K562 (cell line): ENCODE results near the gene LRRC41. TPM values are rescaled to one million over a fixed set of nuclear protein-coding genes. Genes with fewer than 3 reads are reported as not detected.

ENCODE experiments used
- DIDO1 ChIP-seq: fragments of 450-650 bp; IDR thresholded peaks from 2 replicates; pipeline ENCODE4 v1.6.1; 2016; ENCODE audit warnings: low read depth, missing biosample characterization, missing genetic modification characterization
- HDAC2 ChIP-seq: fragments of 450-650 bp; IDR thresholded peaks from 2 replicates; pipeline ENCODE4 v1.6.1; 2016; ENCODE audit warnings: mild to moderate bottlenecking
- HNRNPH1 ChIP-seq: fragments of 200-400 bp; formaldehyde crosslinking; optimal IDR thresholded peaks from 2 replicates; pipeline ENCODE3; 2017; ENCODE audit warnings: low read depth, mild to moderate bottlenecking, low read length, moderate library complexity
- IRF2 ChIP-seq: sonication (generic); formaldehyde crosslinking; IDR thresholded peaks from 2 replicates; pipeline ENCODE4 v1.8.1; 2022; ENCODE audit warnings: mild to moderate bottlenecking, missing genetic modification reagents
- LARP7 ChIP-seq: fragments of 450-650 bp; IDR thresholded peaks from 2 replicates; pipeline ENCODE4 v1.6.1; 2016
- POLR2AphosphoS5 ChIP-seq: IDR thresholded peaks from 2 replicates; pipeline ENCODE4 v1.6.1; 2011; ENCODE audit warnings: mild to moderate bottlenecking, low read depth, low read length, moderate library complexity; ENCODE audit not compliant: control insufficient read depth, insufficient read depth
- POLR2G ChIP-seq: fragments of 200-400 bp; formaldehyde crosslinking; IDR thresholded peaks from 2 replicates; pipeline ENCODE4 v1.6.1; 2017; ENCODE audit warnings: low read depth, mild to moderate bottlenecking, antibody characterized with exemption, low read length, moderate library complexity
- POLR2H ChIP-seq: IDR thresholded peaks from 2 replicates; pipeline ENCODE4 v1.6.1; 2016; ENCODE audit warnings: missing genetic modification characterization, low read depth, mild to moderate bottlenecking, control low read depth, missing compliant biosample characterization, moderate library complexity
- RCOR1 ChIP-seq, 2 experiments: IDR thresholded peaks; 2 replicates each; pipeline ENCODE4 v1.6.1; 2012; ENCODE audit warnings: low read depth in 2 of 2, low read length in 2 of 2, borderline replicate concordance in 1 of 2, improper control_type of control experiment in 1 of 2
- TAF15 ChIP-seq: fragments of 200-400 bp; formaldehyde crosslinking; IDR thresholded peaks from 2 replicates; pipeline ENCODE4 v1.6.1; 2017; ENCODE audit warnings: mild to moderate bottlenecking, low read depth, low read length, moderate library complexity
- U2AF1 ChIP-seq: fragments of 200-400 bp; formaldehyde crosslinking; optimal IDR thresholded peaks from 2 replicates; pipeline ENCODE3; 2017; ENCODE audit warnings: mild to moderate bottlenecking, low read depth, low read length, moderate library complexity
- ZNF175 ChIP-seq: fragments of 200-800 bp; sonication (Bioruptor generic); IDR thresholded peaks from 2 replicates; pipeline ENCODE4 v1.6.1; 2016; ENCODE audit warnings: low read depth, mild to moderate bottlenecking, missing genetic modification characterization, missing compliant biosample characterization
- ZNF316 ChIP-seq: fragments of 450-650 bp; IDR thresholded peaks from 2 replicates; pipeline ENCODE4 v1.6.1; 2016
- ZNF507 ChIP-seq: conservative IDR thresholded peaks from 2 replicates; pipeline ENCODE4 v1.6.1; 2017; ENCODE audit warnings: missing genetic modification characterization, missing compliant biosample characterization
- ZNF740 ChIP-seq, 3 experiments: fragments of 200-800 bp in 1 of 3; sonication (Bioruptor generic) in 1 of 3; sonication (generic) in 1 of 3; formaldehyde crosslinking in 1 of 3; IDR thresholded peaks; 2 replicates each; pipeline versions ENCODE4 v1.6.1 to v1.8.0; 2016 to 2022; ENCODE audit warnings: mild to moderate bottlenecking in 2 of 3, missing compliant biosample characterization in 2 of 3, missing genetic modification characterization in 2 of 3, missing genetic modification reagents in 1 of 3
- polyA plus RNA-seq, 8 experiments: library from polyadenylated mRNA; depleted of rRNA in 4 of 8; stranded (reverse) in 5 of 8; unstranded in 3 of 8; fragments of >200 nt; fragmentation: Nextera tagmentation in 2 of 8; fragmentation: Illumina TruSeq in 1 of 8; extraction: Ambion mirVana in 2 of 8; extraction: Trizol in 1 of 8; gene quantifications; 2 replicates each; pipeline versions ENCODE4 v1.2.1 to v1.2.3, GENCODE V29; 2011 to 2014; ENCODE audit warnings: inconsistent platforms in 1 of 8, missing spikeins in 1 of 8
- total RNA-seq, 7 experiments: library from RNA; depleted of rRNA in 6 of 7; stranded (reverse); fragments of >200 nt in 6 of 7; fragmentation: Illumina TruSeq in 2 of 7; extraction: Trizol in 2 of 7; gene quantifications; 2 replicates each; pipeline versions ENCODE4 v1.2.1 to v1.2.3, GENCODE V29; 2011 to 2021; ENCODE audit warnings: low replicate concordance in 1 of 7
- TF ChIP-seq, protein P1 (sequence below): fragments of 250-450 bp; sonication (Bioruptor Pico); IDR thresholded peaks from 2 replicates; pipeline ENCODE4 v1.8.0; 2021; ENCODE audit warnings: moderate library complexity, mild to moderate bottlenecking, inconsistent platforms

Gene LRRC41
- total and polyA plus RNA-seq, 9 of the 15 experiments (the other 6 are each of a cell fraction or from before 2014, with no cell fraction given) = 10.5 to 64.7 (median 44.2) TPM

- TF ChIP-seq U2AF1 = no peak
- TF ChIP-seq, protein P1, sequence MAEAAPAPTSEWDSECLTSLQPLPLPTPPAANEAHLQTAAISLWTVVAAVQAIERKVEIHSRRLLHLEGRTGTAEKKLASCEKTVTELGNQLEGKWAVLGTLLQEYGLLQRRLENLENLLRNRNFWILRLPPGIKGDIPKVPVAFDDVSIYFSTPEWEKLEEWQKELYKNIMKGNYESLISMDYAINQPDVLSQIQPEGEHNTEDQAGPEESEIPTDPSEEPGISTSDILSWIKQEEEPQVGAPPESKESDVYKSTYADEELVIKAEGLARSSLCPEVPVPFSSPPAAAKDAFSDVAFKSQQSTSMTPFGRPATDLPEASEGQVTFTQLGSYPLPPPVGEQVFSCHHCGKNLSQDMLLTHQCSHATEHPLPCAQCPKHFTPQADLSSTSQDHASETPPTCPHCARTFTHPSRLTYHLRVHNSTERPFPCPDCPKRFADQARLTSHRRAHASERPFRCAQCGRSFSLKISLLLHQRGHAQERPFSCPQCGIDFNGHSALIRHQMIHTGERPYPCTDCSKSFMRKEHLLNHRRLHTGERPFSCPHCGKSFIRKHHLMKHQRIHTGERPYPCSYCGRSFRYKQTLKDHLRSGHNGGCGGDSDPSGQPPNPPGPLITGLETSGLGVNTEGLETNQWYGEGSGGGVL (CRISPR knock-in tag) = no peak
- no peak for TF ChIP-seq IRF2 (CRISPR knock-in tag)
- TF ChIP-seq LARP7 = no peak
- no peak for TF ChIP-seq TAF15
- no peak for TF ChIP-seq RCOR1 (IDR thresholded peaks at IDR 0.05; ENCODE audit: borderline replicate concordance in 1 of 2, low read depth in 2 of 2, low read length in 2 of 2)
- no peak for TF ChIP-seq ZNF740 (CRISPR knock-in tag; IDR thresholded peaks at IDR 0.05)
- 0 out of 4 replicates have a peak, but pooled peaks of 1 of the 2 experiments have one; percentile 22 for TF ChIP-seq ZNF740 (tag; IDR thresholded peaks at IDR 0.05)
- no peak for TF ChIP-seq ZNF507 (tag)
- TF ChIP-seq HNRNPH1 = no peak
- no peak for TF ChIP-seq ZNF175 (CRISPR knock-in tag)
- TF ChIP-seq ZNF316 = peak; percentile 21; the same call in 1 of the 2 replicates
- no peak for TF ChIP-seq POLR2G
- TF ChIP-seq DIDO1 (tag) = no peak
- no peak for TF ChIP-seq HDAC2
- TF ChIP-seq POLR2AphosphoS5 = no peak
- TF ChIP-seq POLR2H = 0 out of 2 replicates have a peak, but pooled peaks have one; percentile 4
- TF ChIP-seq, all 486 proteins: peak for 5
Measured at GRCh38 chr1:46274225-46275029, 29.0 kb downstream of the LRRC41 start (continued).
